Gastroesophageal sphincter (tissue), 3 donors: ENCODE results near the gene STXBP6.

ENCODE experiments used
- CTCF ChIP-seq, 4 experiments: fragments of 200-600 bp in 2 of 4; fragments of 450-650 bp in 2 of 4; sonication (generic) in 1 of 4; IDR thresholded peaks; one replicate each; pipeline ENCODE4 v1.5.1; 2017 to 2019; ENCODE audit warnings: antibody characterized with exemption in 4 of 4, mild to moderate bottlenecking in 2 of 4, moderate library complexity in 2 of 4
- EP300 ChIP-seq: sonication (generic); formaldehyde crosslinking; IDR thresholded peaks from one replicate; pipeline ENCODE4 v1.6.1; 2017; ENCODE audit warnings: antibody characterized with exemption, mild to moderate bottlenecking
- POLR2A ChIP-seq, 2 donors: fragments of 450-650 bp; IDR thresholded peaks; one replicate each; pipeline ENCODE4 v1.6.1; 2017; ENCODE audit warnings: antibody characterized with exemption in 2 of 2, mild to moderate bottlenecking in 2 of 2, moderate library complexity in 1 of 2
- POLR2AphosphoS5 ChIP-seq: sonication (generic); formaldehyde crosslinking; IDR thresholded peaks from one replicate; pipeline ENCODE4 v1.6.1; 2017; ENCODE audit warnings: antibody characterized with exemption

GRCh38 chr14:24988760-24989159 is 61.2 kb downstream of the STXBP6 start:
- no peak for TF ChIP-seq POLR2A (IDR thresholded peaks at IDR 0.05)
- TF ChIP-seq CTCF (IDR thresholded peaks at IDR 0.05): no peak
- no peak for TF ChIP-seq POLR2AphosphoS5
- no peak for TF ChIP-seq EP300
